NCI-H460 (cell line): Measurements from ENCODE around the gene THAP8. TPM values are rescaled to one million over a fixed set of nuclear protein-coding genes. Genes with fewer than 3 reads are reported as not detected.
"Not testable (repeated sequence)": the region's sequence is repeated elsewhere in the genome, so short reads cannot be mapped to it uniquely, and the experiment has no call there.

Experiments
- DNase-seq: peaks from one replicate; pipeline ENCODE4 v3.0.0-alpha.2; 2016; ENCODE audit warnings: low read depth; ENCODE audit errors: extremely low read depth
- total RNA-seq: library from RNA; depleted of rRNA; stranded (reverse); fragments of >200 nt; shearing (Covaris generic); gene quantifications from 2 replicates; pipeline ENCODE4 v1.2.3, GENCODE V29; 2014

The THAP8 gene
- total RNA-seq, 1 experiment from 2014 or later = 2.9 TPM

DNA sequence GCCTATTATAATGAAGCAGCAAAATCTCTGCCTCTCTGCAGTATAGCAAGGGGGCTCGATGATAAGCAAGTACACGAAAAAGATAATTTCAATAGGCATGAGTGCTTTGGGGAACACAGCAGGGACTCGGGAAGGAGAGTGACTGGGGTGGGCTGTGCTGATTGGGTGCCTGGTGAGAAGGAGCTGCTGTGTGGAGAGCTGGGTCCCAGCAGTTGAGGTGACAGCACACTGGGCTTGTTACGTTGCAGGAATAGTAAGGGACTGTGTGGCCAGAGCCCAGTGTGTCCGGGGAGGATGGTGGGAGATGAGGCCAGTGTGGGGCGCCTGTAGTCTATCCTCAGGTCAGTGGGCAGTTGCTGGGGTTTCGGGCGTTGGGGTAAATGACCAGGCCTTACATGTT lies 18.0 kb upstream of the THAP8 start:
- DNase-seq = no peak

DNA sequence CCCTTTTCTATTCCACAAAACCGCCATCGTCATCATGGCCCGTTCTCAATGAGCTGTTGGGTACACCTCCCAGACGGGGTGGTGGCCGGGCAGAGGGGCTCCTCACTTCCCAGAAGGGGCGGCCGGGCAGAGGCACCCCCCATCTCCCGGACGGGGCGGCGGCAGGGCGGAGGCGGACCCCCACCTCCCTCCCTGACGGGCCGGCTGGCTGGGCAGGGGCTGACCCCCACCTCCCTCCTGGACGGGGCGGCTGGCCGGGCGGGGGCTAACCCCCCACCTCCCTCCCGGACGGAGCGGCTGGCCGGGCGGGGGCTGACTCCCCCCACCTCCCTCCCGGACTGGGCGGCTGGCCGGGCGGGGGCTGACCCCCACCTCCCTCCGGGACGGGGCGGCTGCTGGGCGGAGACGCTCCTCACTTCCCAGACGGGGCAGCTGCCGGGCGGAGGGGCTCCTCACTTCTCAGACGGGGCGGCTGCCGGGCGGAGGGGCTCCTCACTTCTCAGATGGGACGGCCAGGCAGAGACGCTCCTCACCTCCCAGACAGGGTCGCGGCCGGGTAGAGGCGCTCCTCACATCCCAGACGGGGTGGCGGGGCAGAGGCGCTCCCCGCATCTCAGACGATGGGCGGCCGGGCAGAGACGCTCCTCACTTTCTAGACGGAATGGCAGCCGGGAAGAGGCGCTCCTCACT lies 14.9 kb upstream of the THAP8 start:
- DNase-seq = not testable (repeated sequence)

DNA sequence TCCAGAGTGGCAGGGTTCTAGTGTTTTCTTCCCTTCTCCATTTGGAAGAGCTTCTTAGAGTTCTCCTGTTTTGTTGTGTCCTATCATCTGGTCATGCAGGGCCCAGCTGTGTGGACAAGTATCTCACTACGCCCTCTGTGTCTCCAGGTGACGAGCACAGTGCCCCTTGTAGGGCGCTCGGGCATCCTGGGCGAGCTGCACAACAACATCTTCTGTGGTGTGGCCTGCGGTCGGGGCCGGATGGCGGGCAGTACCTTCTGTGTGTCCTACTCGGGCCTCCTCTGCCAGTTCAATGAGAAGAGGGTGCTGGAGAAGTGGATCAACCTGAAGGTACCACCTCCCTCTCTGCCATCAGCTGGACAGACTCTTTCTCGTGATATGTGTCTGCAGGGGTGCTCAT lies 13.6 kb upstream of the THAP8 start:
- DNase-seq = no peak

DNA sequence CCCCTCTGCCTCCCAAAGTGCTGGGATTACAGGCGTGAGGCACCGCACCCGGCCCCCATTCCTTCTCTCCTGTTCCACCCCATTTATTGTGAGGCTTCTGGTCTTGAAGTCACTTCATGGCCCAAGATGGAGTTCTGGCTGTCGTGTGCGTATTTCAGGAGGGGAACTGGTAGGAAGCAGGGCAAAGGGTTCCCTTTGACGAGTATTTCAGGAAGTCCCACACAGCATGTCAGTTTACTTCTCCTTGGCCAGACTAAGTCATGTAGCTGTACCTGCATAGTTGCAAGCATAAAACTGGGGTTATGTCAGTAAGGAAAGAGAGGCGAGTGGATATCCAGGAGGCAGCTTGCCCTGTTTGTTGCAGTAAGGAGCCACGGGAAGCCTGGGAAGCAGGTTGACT lies 10.7 kb upstream of the THAP8 start:
- DNase-seq = no peak

DNA sequence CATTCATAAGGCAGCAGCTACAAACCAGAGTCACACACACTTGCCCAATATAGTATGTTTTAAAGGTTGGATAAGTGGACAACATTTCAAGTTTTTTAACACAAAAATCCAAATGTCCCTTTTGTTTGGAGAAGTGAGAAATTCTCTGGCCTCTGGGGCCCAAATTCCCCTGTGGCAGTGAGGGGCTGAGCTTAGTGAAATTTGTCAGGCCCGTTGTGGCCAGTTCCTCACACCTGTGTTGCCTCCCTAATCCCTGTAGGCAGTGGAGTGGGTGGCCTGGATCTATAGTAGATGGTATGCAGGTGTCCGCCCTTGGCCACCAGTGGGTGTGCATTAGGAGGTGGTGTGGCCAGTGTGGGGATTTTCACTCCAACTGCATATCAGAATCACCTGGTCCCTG lies 7.3 kb upstream of the THAP8 start:
- DNase-seq = no peak

DNA sequence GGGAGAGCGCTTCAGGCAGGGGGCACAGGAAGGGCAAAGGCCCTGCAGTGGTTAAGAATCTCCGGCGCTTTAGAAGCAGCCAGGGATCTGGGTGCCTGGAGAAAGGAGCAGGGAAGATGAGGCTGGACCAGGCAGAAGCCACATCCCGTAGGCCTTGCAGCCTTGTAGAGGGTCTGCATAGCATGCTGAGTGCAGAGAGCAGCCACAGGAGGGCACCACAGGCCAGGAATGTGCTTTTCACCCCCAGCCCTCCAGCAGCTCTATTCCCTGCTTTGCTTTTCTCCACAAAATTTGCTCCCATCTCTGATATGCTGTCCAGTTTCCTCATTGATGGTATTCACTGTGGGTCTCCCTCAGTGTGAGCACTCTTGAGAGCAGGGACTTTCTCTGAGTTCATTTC lies 6.3 kb upstream of the THAP8 start:
- DNase-seq = no peak

DNA sequence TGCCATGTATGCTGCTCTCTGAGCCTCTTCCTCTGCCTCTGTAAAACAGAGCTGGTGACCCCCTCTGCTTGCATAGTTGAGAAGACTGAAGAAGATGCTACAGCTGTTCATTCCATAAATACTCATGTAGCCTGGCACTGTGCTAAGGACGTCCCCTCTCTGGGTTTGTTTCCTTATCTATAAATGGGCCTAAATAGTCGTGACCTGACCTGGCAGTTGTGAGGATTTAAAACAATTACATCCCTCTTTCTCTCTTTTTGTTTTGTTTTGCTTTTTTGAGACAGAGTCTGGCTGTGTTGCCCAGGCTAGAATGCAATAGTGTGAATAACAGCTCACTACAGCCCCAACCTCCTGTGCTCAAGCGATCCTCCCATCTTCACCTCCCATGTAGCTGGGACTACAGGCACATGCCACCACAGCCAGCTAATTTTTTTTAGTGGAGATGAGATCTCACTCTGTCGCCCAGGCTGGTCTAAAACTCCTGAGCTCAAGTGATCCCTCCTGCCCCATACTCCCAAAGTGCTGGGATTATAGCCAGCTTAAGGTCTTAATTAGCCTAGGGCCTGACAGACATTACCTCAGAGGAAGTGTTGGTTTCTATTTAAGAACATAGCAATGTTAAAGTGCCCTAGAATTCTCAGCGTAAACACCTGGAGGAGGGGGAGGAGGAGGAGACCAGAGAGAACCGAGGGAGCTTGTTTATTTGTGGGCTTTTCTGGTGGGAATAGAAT lies 5.3 kb upstream of the THAP8 start:
- no peak for DNase-seq

DNA sequence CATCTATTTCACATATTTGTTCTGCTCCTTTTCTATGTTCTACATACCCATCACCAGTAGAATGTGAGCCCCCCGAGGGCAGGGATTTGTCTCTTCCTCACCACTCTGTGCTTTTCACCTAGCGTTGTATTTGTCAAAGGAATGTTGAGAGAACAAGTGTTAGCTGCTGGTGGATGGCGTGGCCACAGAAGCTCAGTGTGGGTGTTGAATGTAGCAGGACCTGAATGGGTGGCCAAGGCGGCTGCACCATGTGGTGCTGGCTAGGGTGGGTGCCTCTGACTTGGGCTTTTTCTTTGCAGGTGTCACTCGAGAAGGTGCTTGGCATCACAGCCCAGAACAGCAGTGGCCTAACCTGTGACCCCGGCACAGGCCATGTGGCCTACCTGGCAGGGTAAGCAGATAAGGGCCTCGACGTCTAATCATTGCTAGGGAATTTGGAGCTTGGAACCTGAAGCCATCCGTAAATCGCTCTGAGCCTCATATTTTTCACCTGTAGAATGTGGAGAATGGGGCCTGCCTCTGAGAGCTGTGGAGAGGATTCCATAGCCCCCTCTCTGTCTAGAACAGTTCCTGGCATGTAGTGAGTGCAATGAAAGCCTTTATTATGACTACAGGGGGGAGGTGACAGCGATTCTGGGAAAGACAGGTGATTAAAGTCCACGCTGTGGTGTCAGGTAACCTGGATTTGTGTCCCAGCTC lies 4.5 kb upstream of the THAP8 start:
- no peak for DNase-seq

DNA sequence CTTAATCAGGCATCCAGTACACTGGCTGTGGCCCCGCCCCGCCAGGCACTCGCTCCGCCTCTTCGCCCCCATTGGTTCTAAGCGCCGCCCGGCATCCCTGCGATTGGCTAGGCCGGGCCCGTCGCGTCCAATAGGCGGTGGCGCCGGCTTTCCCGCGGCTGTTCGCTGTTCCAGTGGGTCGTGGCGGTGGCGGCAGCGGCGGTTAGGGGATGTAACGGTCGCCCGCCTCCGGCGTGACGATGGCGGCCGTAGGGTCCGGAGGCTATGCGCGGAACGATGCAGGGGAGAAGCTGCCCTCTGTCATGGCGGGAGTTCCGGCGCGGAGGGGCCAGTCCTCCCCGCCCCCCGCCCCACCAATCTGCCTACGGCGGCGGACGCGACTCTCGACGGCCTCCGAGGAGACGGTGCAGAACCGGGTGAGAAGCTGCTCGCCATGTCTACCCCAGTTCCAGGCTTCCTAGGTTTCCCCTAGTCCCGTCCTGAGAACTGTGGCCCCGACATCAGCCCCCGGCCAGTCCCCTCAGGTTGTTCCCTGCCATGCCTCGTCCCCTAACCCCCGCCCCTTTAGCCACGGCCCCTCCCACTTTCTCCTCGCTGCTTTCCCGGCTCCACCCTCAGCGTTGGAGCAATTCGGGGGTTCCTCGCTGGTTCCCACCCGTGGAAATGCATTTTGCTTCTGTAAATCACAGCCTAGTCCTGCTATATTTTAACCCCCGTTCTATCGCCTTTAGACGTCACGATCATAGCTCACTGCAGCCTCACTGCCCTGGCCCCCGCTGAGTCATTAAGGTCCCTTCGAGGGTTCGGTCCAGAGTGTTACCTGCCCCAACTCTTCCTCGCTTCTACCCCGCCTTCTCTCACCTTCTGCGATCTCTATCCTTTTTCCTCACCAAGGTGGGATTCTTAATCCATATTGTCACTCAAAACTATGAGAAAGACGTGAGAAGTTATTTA lies 925 bp upstream of the THAP8 start, which contains the start of gene WDR62:
Gene WDR62 (plus strand): TSS at position 165 of the 954 bp plus-strand sequence. CDS start 75 bp downstream, at position 240.
- DNase-seq = peak; percentile 92

DNA sequence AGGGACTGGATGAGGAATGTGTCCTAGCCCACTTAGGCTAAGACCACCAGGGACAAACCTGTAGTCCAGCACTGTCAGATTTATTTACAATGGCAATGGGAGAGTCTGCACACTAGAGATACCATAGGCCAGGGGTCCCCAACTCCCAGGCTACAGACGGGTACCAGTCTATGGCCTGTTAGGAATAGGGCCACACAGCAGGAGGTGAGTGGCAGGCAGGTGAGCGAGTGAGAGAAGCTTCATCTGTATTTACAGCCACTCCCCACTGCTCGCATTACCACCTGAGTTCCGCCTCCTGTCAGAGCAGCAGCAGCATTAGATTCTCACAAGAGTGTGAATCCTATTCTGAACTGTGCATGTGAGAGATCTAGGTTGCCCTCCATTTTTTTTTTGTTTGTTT lies 2.4 kb downstream of the THAP8 start:
- DNase-seq = no peak

DNA sequence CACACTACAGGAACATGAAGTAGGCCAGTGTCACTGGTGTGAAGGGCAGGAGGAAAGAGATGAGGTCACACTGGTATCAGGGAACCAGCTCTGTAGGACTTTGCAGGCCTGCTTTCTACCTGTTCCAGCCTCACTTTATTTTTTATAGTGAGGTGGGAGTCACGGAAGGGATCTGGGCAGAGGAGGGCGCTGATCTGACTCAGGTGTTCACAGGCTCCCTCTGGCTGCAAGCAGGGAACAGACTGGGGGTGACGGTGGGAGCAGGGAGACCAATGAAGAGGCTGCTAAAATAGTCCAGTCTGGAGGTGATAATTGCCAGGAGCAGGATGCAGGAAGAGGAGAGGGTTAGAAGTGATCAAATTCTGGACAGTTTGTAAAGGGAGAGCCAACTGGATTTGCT lies 2.8 kb downstream of the THAP8 start:
- DNase-seq = no peak

DNA sequence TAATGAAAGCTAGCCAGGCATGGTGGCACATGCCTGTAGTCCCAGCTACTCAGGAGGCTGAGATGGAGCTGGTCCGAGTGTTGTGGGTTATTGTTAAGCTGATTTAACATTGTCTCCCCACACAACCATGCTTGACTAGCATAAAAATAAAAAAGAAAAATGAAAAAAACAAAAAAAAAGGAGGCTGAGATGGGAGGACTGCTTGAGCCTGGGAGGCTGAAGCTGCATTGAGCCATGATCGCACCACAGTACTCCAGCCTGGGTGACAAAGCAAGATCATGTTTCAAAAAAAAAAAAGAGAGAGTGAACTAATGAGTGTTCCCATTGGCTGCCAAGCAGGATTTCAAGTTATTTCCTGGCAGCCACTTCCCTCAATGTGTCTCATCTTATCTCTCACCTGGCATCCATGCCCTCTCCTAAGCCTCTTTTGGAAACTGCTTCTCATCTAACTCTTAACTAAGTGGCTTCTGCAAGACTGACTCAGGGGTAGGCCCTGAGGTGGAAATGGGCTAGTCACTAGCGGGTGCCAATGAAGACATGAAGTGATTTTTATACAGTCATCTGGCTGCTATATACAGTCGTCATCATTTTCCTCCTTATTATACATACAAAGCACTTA lies 4.9 kb downstream of the THAP8 start:
- DNase-seq = no peak

DNA sequence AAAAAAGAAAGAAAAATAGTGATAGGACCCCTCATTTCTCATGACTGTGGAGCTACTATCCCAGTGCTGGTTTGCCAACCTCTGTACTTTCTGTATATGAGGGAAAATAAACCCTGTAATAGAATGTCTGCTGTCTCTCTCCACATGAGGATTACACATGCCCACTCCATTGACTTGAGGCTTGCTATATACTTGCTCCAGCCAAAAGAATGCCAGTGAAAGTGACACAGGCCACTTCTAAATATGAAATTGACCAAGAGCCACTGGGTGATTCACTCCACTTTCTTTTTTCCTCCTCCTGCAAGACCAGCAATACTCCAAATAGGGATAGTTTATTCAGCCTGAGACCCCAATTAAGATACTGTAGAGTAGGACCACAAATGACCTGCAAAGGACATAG lies 6.2 kb downstream of the THAP8 start:
- no peak for DNase-seq

DNA sequence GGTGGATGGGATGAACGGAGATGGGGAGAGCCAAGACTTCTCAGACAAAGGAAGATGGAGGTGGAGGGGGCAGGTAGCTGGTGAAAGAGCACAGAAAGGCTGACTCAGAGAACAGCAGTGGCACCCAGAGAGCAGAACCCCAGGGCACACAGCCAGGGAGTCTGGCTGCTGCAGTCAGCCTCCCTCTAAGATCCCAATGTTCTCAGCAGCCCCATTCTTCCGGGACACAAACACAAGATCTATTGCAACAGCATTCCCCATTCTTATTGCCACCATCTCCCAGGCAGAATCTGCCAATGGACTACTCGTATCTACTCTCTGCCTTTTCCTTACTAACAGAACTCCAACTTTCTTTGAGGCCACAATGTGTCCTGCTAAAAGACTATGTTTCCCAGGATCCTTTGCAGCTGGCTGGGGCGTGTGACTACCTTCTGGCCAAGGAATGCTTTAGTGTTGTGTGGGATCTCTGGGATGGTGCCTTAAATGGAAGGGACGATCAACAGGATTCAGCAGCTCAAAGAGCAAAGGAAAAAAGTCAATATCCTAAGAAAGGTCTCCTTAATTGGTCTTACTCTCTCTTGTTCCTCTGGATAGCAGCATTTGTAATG lies 7.5 kb downstream of the THAP8 start:
- no peak for DNase-seq

DNA sequence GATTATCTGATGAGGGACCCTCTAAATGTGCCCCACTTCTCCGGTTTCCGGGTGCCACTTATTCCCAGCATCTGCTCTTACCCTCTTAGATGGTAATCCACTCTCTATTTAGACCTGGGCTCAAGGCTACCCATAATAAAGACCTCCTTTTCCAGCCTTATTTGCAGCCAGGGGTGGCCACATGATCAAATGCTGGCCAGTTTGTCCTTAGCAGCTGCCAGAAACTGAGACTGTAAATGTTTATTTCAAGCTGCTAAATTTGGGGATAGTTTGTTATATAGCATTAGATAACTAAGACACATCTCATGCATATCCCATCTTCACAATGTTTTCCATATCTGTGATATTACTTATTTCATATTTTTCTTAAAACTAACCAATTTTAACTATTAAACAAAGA lies 10.1 kb downstream of the THAP8 start:
- no peak for DNase-seq

DNA sequence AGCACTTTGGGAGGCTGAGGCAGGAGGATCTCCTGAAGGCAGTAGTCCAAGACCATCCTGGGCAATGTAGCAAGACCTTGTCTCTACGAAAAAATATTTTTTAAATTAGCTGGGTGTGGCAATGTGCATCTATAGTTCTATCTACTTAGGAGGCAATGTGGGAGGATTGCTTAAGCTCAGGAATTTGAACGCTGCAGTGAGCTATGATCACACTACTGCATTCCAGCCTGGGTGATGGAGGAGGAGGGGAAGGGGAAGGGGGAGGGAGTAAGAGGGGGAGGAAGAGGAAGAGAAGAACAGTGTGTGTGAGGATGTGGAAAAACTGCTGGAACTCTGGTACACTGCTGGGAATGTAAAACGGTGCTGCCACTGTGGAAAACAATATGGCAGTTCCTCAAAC lies 12.3 kb downstream of the THAP8 start:
- DNase-seq = no peak

DNA sequence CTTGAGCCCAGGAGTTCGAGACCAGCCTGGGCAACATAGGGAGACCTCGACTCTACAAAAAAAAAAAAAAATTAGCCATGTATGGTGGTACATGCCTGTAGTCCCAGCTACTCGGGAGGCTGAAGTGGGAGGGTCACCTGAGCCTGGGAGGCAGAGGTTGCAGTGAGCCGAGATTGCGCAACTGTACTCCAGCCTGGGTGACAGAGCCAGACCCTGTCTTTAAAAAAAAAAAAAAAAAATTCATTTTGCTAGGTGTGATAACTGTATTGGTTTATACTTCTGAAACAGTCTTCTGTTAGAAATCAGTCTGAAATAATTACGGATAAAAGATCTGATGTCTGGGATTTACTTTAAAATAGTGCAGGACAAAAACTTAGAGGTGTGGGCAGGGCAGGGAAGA lies 13.0 kb downstream of the THAP8 start:
- not testable (repeated sequence) for DNase-seq

DNA sequence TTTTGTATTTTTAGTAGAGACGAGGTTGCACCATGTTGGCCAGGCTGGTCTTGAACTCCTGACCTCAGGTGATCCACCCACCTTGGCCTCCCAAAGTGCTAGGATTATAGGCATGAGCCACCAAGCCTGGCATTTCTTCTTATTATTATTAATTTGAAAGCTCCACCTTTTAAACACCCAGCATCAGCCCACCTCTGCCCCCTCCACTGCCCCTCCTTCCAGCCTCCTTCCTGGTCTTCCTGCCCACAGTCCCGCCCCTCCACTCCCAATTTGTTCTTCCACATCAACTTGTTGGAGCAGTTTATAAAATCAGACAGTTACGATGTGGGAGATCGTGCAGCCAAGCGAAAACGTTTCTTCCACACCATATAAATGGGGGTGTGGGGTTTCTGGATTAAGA lies 13.6 kb downstream of the THAP8 start:
- no peak for DNase-seq

DNA sequence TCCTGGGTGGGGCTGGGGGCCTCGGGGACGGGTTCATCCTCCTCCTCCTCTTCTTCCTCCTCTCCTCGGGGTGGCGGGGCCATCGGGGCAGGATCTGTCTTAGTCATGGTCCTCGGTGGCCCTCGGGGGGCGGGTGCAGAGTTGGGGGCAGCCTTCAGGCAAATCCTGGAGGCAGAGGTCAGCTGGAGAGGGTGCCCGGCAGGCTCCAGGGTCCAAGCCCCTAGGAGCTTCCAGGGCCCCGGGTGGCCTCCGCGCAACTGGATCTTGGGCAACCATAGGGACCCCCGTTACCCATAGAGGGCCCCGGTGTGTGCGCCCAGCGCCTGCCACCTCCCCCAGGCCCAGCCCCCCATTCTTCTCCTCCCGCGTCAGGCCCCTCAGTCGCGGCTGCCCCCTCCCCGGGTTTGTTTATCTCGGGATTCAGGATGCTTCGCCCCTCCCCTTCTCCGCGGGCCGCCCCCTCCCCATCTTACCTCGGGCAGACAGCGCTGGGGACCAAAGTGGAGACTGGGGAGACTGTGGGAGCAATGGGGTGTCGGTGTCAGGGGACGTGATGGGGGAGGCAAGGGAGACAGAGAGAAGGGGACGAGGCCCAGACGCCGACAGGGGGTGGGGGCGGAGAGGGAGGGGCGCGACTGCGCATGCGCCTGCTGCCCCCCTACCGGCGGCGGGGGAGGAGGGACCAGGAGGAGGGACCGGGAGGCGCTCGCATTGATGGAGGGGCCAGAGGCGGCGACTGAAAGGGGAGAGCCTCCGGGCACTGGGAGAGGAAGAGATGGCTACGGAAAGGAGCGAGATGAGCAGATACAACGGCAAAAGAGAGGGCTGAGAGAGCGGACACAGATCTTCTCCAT lies 21.6 kb downstream of the THAP8 start, which contains the start of gene CLIP3:
Gene CLIP3 (minus strand): TSS at position 623 of the 854 bp plus-strand sequence. CDS start 516 bp downstream, at position 107.
- DNase-seq = no peak
